Fibroblast of peridontal ligament (primary cell): ENCODE results near the gene ZAR1.
A peak's percentile ranks its signal among the peaks of the same experiment; 100 is the strongest.

Experiments
- DNase-seq: peaks from one replicate; pipeline ENCODE4 v3.0.0-alpha.2; 2010; ENCODE audit errors: extremely low read depth

The ZAR1 gene

DNA sequence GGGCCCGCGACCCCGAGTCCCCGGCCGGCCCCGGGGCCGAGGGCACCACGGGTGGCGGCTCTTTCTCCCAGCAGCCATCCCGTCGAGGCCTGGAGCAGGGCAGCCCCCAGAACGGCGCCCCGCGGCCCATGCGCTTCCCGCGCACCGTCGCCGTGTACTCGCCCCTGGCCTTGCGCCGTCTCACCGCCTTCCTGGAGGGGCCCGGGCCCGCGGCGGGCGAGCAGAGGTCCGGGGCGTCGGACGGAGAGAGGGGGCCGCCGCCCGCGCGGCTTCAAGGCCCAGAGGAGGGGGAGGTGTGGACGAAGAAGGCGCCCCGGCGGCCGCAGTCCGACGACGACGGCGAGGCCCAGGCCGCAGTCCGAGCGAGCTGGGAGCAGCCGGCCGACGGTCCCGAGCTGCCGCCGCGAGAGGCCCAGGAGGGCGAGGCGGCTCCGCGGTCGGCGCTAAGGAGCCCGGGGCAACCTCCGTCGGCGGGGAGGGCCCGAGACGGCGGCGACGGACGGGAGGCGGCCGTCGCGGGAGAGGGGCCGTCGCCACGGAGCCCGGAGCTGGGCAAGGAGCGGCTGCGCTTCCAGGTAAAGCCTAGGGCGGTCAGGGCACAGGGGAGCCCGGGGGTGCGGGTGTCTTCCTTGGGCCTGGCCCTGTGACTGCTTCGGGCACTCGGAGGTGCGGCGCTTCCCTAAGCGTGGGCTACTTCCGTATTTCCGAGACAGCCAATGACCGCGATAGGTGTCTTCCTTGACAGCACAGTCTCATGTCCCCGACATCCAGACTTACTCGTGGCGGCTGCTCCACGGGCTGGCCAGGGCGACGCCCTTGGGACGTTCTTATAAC lies 845 bp downstream of the ZAR1 start:
- DNase-seq, result no peak

DNA sequence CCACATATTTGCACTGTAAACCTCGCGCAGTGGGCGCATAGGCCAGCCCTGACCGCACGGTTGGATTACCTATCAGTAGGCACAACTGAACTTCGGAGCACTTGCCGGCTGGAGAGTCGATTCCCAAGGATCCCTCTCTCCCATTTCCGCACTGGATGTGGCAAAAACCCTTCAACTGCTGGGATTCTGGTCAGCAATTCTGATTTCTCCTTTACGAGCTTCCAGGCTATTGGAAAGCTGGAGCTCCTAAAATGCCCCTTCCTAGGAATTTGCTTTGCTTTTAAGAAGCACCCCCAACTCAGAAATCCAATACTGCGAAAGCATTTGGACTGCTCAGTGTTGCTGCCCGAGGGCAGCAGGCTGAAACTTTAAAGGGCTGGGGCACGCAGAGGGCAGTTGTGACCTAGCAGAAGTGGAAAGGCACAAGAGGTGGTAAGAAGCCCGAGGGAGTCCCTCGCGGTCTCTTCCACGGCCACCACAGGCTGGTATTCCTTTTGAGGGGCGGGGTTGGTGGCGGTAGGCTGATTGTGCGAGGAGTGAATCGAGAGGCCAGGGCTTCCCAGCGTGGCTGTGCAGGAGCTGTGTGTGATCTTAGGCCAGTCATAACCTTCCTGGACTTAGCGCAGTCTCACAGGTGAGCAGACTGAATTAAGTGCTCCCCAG lies 1.6 kb downstream of the ZAR1 start:
- no peak for DNase-seq

DNA sequence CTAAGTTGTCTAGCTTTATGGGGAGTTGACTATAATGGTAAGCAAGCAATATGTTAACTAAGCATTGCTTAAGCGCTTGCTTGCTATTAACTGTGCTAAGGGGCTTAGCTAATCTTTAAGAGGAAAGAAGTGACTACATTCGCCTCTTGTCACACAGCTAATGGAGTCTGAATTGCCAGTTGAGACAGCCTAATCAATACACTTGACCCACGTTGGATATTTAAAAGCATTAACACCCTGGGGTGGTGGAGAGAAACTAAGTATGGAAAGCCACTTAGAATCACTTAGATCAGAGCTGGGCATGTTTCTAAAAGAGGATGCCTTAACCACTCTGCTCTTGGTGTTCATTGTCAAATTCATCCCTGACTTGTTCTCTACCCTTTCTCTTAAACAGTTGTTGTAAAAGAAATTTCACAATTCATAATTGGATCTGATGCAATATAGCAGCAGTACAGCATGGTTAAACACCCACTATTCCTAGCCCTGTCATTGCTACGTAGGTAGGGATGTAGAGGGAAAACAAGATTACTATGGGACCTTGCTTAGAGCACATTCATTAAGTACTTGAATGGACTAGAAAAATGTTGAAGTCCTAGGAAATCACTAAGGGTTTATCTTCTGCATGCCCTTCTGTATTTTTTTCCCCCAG lies 3.5 kb downstream of the ZAR1 start:
- peak; percentile 18 for DNase-seq

DNA sequence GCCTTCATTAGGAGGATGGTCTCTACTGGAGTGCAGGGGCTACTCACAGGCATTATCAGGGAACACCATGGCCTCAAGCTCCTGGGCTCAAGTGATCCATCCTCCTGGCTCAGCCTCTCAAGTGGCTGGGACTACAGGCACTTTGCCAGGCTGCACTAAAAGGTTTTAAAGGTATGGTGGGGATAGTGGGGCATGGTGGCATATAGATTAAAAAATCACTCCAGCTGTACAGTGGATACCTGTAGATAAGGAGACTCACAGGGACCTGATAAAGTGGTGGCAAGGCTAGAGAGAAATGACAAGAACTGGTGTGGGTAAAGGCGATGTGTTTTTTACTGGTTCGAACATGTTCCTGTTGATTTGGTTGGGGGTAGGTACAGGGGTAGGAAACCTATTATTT lies 5.9 kb downstream of the ZAR1 start:
- DNase-seq, result no peak

DNA sequence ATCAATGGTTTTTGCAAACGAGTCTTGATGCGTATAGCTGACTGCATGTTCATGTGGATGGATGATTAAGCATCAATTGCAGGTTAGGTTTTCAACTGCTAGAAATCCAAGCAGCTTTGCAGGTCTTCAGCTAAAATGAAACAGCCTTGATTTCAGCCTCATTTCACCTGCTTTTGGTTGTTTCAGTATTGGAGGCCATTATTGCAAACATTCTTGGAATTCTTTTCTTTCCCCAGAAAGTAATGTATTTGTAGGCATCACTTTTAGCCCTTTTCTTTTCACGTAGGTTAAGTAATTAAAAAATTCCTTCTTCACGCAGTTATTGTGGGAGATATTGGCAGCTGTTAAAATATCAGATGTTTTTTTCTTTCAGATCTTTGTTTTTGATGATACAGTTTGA lies 8.8 kb downstream of the ZAR1 start:
- no peak for DNase-seq

DNA sequence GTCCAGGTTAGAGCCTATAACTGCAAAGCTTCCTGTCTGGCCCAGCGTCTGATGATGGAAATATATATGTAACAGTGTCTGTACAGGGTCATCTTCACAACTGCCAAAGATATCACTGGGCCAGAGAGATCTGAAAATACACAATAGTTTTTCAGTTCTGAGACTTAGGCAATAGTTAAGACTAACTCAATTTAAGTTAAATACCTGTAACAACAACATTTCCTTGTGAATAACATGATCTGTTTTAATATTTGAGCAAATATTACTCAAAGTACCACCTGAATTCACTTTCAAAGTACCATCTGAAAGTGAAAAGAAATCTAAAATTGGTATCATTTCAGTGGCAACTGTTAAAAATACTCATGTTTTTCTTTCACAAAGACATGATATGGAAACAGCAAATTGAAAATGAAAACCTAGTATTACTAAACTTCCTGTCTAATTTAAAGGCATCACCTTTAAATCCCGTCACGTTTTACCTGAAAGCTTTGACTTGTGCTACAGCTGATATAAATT lies 9.6 kb downstream of the ZAR1 start:
- no peak for DNase-seq

DNA sequence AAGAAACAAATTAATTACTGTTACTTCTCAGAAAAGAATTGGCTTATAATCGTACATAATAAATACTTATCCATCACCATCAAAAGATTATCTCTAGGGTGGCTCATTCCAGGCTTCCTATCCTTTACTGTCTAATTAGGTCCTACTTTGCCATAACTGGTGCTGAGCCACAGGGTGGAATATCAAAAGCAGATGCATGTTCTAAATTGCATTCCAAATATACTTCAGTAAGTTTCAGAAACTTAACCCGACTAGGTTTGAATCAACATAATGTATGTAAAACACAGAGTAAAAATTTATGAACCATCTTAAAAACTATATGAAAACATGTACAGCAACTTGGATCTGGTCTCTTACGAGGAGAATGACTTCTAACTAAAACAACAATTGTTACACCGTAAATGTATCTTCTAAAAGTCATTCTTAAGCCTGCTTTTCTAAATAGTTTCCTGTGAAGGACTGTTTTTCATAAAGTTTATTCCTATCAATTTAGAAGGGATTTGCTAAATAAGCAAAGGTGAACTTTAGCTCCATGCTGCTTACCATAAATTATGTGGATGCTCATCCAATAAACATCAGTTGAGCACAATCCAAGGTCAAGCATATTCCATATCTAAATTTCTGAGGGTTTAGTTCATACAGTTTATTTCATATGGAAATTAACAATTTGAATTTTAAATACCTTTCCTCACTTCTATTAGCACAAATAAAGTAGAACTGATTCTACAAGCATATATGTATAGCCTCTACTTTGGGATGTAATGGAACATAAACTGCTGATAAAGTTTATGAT lies 13.4 kb downstream of the ZAR1 start:
- DNase-seq, result peak; percentile 46

DNA sequence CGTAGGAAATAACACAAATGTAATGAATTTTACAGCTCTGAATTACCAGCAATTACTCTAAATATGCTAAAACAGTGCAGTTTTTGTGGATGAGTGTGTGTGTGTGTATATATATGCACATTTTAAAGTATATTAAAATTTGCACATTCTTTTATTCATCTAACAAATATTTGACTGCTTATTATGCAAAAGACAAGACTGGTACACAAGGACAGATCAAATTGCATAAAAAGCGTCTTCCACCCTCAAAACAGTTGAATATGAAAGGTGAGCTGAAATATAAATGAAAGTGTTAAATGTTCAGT lies 13.9 kb downstream of the ZAR1 start:
- no peak for DNase-seq

DNA sequence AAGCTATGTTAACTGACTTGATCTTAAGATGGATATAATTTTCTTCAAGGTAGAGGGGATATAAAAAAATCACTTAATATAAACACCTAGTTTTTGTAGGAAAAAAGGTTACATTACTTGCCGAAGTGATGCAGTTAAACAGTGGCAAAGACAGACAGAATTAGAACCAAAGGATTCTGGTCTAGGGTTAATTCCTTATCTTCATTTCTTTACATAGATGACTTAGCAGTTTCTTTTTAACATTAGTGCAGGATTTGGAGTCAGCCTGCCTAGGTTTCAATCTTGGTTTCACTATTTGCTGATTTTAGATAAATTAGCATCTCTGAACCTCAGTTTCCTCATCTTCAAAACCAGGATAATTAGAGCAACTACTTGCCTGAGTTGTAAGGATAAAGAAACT lies 14.3 kb downstream of the ZAR1 start:
- DNase-seq, result peak; percentile 13

DNA sequence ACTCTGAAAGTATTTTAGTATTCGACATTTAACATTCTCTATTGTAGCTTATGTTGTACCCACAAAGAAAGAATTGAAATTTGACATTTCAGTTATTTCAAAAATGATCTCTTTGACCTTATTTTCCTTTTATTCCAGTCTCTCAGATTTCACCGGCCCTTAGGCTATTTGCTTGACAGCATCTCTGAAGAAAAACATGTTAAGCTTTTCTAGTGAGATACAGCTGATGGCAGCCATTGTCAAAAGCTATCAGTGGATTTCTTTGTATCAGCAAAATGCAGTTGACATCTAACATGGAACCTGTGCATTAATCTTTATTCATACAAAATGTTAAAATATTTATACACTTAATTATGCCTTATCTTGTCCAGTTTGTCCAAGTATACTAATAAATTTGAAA lies 16.7 kb downstream of the ZAR1 start:
- DNase-seq, result no peak

DNA sequence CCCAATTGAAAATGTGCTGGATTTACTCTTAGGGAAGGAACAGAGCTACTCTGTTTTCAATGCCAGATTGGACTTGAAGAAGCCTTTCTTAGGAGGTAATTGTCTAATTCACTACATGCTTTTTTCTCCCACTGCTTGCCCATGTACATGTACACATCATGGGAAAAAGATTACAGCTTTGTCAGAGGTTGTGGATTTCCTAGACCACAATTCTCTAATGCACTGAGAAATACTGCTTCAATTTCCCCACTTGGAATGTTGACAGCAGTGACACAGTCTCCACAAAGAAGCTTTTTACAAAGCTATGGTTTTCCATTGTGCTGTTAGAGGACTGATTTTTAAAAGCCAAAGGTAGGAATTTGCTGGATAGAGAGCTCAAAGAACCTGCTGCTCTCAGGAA lies 19.5 kb downstream of the ZAR1 start:
- DNase-seq, result peak; percentile 79

DNA sequence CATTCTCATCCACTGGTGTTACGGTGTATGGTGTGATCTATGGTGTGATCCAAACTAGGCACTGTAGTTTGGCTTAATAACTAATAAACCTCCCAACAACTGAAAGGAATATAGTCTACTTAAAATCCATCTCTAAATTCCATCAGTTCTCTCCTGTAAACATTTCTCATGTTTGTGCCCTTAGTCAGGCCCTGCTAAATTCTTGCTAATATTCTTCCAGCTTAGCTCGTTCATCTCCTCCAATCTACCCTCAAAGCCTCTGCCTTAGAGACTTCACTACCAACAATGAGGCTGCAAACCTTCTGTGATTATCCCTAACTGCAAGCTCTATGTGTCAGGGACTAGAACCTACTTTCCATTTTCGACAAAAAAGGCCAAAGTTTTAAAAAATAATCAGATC lies 28.1 kb downstream of the ZAR1 start:
- no peak for DNase-seq

DNA sequence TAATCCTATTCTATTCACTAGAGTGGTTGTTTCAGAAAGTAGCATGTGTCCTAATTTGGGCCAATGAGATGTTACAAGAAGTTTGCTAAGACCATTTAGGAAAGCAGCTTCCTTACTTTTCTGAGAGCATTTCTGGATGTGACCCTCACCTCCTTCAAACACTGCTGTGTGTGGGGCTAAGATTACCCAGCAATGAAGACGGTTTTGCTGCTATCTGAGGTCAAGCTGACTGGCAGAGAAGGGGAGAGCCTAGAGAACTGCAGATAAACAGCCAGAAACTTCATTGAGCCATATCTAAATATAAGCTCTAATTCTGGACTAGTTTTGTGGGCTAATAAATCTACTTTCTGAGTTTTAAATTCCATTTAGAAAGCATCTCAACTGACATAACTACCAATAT lies 36.4 kb downstream of the ZAR1 start:
- DNase-seq, result no peak

DNA sequence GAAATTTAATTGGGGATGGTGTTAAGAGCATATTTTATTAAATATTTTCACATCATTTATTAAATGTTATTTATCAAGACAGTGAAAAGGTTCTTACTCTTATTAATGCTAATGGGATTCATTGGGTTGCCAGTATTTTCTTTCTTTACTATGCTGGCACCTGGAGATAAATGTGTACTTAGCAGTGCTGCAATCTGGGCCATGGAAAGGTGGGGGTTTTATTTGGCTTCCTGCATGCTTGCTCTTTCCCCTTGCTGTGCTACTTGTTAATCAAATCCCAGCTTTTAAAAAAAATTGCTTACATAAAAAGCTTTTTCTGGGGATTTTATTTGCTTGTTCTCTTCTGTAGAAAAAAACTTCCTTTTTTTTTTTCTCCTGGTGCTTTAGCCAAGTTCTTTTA lies 48.3 kb downstream of the ZAR1 start:
- DNase-seq, result no peak

DNA sequence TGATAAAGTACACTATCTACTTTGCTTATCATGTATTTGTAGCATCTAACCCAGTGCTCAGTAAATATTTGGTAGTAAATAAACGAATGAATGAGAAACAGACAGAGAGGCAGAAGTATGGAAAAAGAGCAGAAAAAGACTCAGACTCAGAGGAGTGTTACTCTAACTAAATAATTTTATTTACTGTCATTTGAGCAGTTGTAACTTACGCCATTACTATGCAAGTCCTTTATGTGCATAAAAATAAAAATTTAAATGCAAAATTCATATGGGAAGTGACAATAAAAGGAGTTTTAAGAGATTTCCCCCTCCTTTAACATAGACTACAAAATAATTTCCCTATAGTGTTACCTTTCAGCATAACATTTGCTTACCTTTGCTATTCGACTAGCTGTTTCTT lies 49.5 kb downstream of the ZAR1 start:
- no peak for DNase-seq

DNA sequence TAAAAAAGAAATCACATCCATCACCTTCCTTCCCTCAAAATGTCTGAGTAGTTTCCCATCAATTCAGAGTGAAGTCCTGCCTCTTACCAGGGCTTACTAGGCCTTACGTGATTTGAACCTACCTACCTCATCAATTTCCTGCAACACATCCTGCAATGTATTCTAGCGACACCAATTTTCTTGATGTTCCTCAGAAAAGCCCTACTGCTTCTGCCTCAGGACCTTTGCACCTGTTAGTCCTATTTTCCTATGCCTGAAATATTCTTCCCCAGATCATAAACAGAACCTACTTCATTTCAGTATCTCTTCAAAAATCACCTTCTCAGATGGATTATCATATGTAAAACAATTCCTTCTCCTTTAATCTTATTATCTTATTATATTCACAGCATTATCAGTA lies 52.8 kb downstream of the ZAR1 start:
- DNase-seq, result no peak

DNA sequence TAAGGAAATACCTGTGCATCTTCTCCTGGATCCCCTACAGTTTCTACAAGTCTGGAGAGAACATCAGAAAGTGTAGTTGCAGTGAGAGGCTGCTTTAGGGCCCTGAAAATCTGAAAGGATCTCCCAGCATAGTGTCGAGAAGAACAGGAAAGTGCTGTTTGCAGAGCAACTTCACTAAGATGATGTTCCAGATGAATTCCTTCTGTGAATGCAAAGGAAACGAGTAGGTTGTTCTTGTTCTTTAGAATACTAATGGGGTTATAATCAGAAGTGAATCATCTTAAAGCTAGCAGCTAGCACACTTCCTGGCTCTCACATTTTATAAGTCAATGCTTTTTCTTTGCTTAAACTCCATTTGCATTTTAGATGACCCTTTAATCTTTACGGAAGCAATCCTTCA lies 53.7 kb downstream of the ZAR1 start:
- no peak for DNase-seq
